Esophagus muscularis mucosa (tissue), 3 donors: ENCODE results near the gene PASK.
"Not testable (repeated sequence)": the region's sequence is repeated elsewhere in the genome, so short reads cannot be mapped to it uniquely, and the experiment has no call there.

Experiments
- POLR2AphosphoS5 ChIP-seq, 2 donors: sonication (generic); formaldehyde crosslinking; IDR thresholded peaks; one replicate each; pipeline ENCODE4 v1.6.1; 2017; ENCODE audit warnings: antibody characterized with exemption in 2 of 2
- TF ChIP-seq, protein P1 (sequence below), 3 experiments: fragments of 200-600 bp in 2 of 3; fragments of 450-650 bp in 1 of 3; sonication (generic) in 2 of 3; IDR thresholded peaks; one replicate each; pipeline ENCODE4 v1.5.1; 2017 to 2019; ENCODE audit warnings: antibody characterized with exemption in 3 of 3, mild to moderate bottlenecking in 2 of 3, moderate library complexity in 1 of 3

DNA sequence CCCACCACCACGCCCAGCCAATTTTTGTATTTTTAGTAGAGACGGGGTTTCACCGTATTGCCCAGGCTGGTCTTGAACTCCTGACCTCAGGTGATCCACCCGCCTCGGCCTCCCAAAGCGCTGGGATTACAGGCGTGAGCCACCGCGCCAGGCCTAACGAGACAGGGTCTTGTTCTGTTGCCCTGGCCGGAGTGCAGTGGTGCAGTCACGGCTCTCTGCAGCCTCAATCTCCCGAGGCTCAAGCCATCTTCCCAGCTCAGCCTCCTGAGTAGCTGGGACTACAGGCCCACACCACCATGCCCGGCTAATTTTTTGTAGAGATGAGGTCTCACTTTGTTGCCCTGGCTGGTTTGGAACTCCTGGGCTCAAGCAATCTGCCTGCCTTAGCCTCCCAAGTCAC is 48.0 kb upstream of the PASK start:
- not testable (repeated sequence) for TF ChIP-seq POLR2AphosphoS5 (IDR thresholded peaks at IDR 0.05)
- TF ChIP-seq, protein P1, sequence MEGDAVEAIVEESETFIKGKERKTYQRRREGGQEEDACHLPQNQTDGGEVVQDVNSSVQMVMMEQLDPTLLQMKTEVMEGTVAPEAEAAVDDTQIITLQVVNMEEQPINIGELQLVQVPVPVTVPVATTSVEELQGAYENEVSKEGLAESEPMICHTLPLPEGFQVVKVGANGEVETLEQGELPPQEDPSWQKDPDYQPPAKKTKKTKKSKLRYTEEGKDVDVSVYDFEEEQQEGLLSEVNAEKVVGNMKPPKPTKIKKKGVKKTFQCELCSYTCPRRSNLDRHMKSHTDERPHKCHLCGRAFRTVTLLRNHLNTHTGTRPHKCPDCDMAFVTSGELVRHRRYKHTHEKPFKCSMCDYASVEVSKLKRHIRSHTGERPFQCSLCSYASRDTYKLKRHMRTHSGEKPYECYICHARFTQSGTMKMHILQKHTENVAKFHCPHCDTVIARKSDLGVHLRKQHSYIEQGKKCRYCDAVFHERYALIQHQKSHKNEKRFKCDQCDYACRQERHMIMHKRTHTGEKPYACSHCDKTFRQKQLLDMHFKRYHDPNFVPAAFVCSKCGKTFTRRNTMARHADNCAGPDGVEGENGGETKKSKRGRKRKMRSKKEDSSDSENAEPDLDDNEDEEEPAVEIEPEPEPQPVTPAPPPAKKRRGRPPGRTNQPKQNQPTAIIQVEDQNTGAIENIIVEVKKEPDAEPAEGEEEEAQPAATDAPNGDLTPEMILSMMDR (IDR thresholded peaks at IDR 0.05) = not testable (repeated sequence)
